Activated CD4-positive, alpha-beta memory T cell treated with anti-CD3 and anti-CD28 coated beads, Interleukin-2, amount 10 ng/mL, durations not matched to agents 7 days and 5 days (primary cell): ENCODE measurements around the gene PDGFA. TPM values are rescaled to one million over a fixed set of nuclear protein-coding genes. Genes with fewer than 3 reads are reported as not detected.

Experiments used
- CTCF ChIA-PET: fragments of 350-600 bp; sonication (Branson Sonifier 250); formaldehyde crosslinking; loops from one replicate; lab custom pipeline; 2021; ENCODE audit warnings: antibody characterized with exemption, inconsistent platforms; lab: Charles Lee
- POLR2A ChIA-PET: fragments of 350-600 bp; sonication (Branson Sonifier 250); formaldehyde crosslinking; loops from one replicate; lab custom pipeline; 2021; ENCODE audit warnings: antibody characterized with exemption; lab: Charles Lee
- DNase-seq: peaks from one replicate; pipeline ENCODE4 v3.0.0-alpha.2; 2020
- H3K27ac Mint-ChIP-seq: one replicate; pipeline ENCODE4 v1.8.0; 2021; ENCODE audit warnings: mild to moderate bottlenecking, mixed read lengths
- H3K27me3 Mint-ChIP-seq: one replicate; pipeline ENCODE4 v1.8.0; 2021; ENCODE audit warnings: mixed read lengths
- H3K36me3 Mint-ChIP-seq: one replicate; pipeline ENCODE4 v1.8.0; 2021; ENCODE audit warnings: low read depth, mixed read lengths
- H3K4me1 Mint-ChIP-seq: one replicate; pipeline ENCODE4 v1.8.0; 2021; ENCODE audit warnings: mixed read lengths
- H3K4me3 Mint-ChIP-seq: one replicate; pipeline ENCODE4 v1.8.0; 2021; ENCODE audit warnings: mild to moderate bottlenecking, mixed read lengths
- H3K9me3 Mint-ChIP-seq: one replicate; pipeline ENCODE4 v1.8.0; 2021; ENCODE audit warnings: mixed read lengths
- total RNA-seq, 2 experiments: library from RNA; stranded (reverse); gene quantifications; one replicate each; pipeline ENCODE4 v1.2.3, GENCODE V29; 2021

PDGFA gene
- under 1 TPM; 0.70 to 0.73 TPM for total RNA-seq

GRCh38 chr7:519484-520390 is at the start of gene PDGFA:
TSS of gene PDGFA (minus strand) at chr7:519846. CDS start at chr7:519001, 845 bp downstream.
- Mint-ChIP-seq H3K27me3 (peaks cover 52% of the 10 kb centered on the region), H3K4me3 (peak within 1 kb of the TSS; percentile 61), H3K27ac (no peak within 1 kb of the TSS), H3K36me3 (no peaks in the 10 kb centered on the region), H3K9me3 (no peaks in the 10 kb centered on the region), H3K4me1 (peaks cover 10% of the 10 kb centered on the region)
- POLR2A ChIA-PET, result interaction anchor here (0.8 kb wide), 1 partner anchor 65 kb away, joined by 3 read pairs; no protein-coding TSS in a partner anchor
- no peak for DNase-seq
- CTCF ChIA-PET, result no interaction called here

- H3K27ac Mint-ChIP-seq, result no peak overlapping the region
These were observed 48.6 kb upstream of the PDGFA start for GRCh38 chr7:568031-568951.

GRCh38 chr7:567305-567883 is 47.7 kb upstream of the PDGFA start:
- no peak overlapping the region for H3K27ac Mint-ChIP-seq
- H3K36me3 Mint-ChIP-seq, result no peaks in the 10 kb centered on the region
- H3K4me1 Mint-ChIP-seq, result no peaks in the 10 kb centered on the region
- H3K9me3 Mint-ChIP-seq, result no peaks in the 10 kb centered on the region
- no peak for DNase-seq
- H3K27me3 Mint-ChIP-seq, result no peaks in the 10 kb centered on the region
- CTCF ChIA-PET, result no interaction called here
- H3K4me3 Mint-ChIP-seq, result no peak overlapping the region
- POLR2A ChIA-PET, result no interaction called here

More at GRCh38 chr7:568031-568951, 48.6 kb upstream of the PDGFA start:
- ChIA-PET CTCF (no interaction called here), POLR2A (no interaction called here)
- no peaks in the 10 kb centered on the region for H3K27me3 Mint-ChIP-seq
- no peak for DNase-seq
- no peaks in the 10 kb centered on the region for H3K36me3 Mint-ChIP-seq
- H3K9me3 Mint-ChIP-seq, result no peaks in the 10 kb centered on the region
- H3K4me1 Mint-ChIP-seq, result no peaks in the 10 kb centered on the region
- no peak overlapping the region for H3K4me3 Mint-ChIP-seq

GRCh38 chr7:566100-566499 is 46.5 kb upstream of the PDGFA start:
- no peaks in the 10 kb centered on the region for H3K4me1 Mint-ChIP-seq

GRCh38 chr7:564176-564865 is 44.7 kb upstream of the PDGFA start:
- ChIA-PET CTCF (no interaction called here), POLR2A (no interaction called here)
- H3K4me3 Mint-ChIP-seq, result no peak overlapping the region
- DNase-seq, result no peak
- no peak overlapping the region for H3K27ac Mint-ChIP-seq
- no peaks in the 10 kb centered on the region for H3K36me3 Mint-ChIP-seq
- no peaks in the 10 kb centered on the region for H3K4me1 Mint-ChIP-seq
- no peaks in the 10 kb centered on the region for H3K27me3 Mint-ChIP-seq
- H3K9me3 Mint-ChIP-seq, result no peaks in the 10 kb centered on the region

More at GRCh38 chr7:566100-566499, 46.5 kb upstream of the PDGFA start:
- DNase-seq, result no peak
- POLR2A ChIA-PET, result no interaction called here
- H3K4me3 Mint-ChIP-seq, result no peak overlapping the region
- CTCF ChIA-PET, result no interaction called here
- no peaks in the 10 kb centered on the region for H3K36me3 Mint-ChIP-seq
- H3K9me3 Mint-ChIP-seq, result no peaks in the 10 kb centered on the region
- H3K27ac Mint-ChIP-seq, result no peak overlapping the region
- H3K27me3 Mint-ChIP-seq, result no peaks in the 10 kb centered on the region

- no peak for DNase-seq
- H3K4me1 Mint-ChIP-seq, result no peaks in the 10 kb centered on the region
- CTCF ChIA-PET, result no interaction called here
These were observed 44.1 kb upstream of the PDGFA start for GRCh38 chr7:563629-564170.

GRCh38 chr7:562789-563628 is 43.4 kb upstream of the PDGFA start:
- H3K4me1 Mint-ChIP-seq, result no peaks in the 10 kb centered on the region
- CTCF ChIA-PET, result no interaction called here
- no peak for DNase-seq

More at GRCh38 chr7:563629-564170, 44.1 kb upstream of the PDGFA start:
- H3K27me3 Mint-ChIP-seq, result no peaks in the 10 kb centered on the region
- H3K4me3 Mint-ChIP-seq, result no peak overlapping the region
- no peak overlapping the region for H3K27ac Mint-ChIP-seq
- H3K9me3 Mint-ChIP-seq, result no peaks in the 10 kb centered on the region
- H3K36me3 Mint-ChIP-seq, result no peaks in the 10 kb centered on the region
- POLR2A ChIA-PET, result no interaction called here

GRCh38 chr7:562374-562675 is 42.7 kb upstream of the PDGFA start:
- no peaks in the 10 kb centered on the region for H3K4me1 Mint-ChIP-seq
- H3K27me3 Mint-ChIP-seq, result no peaks in the 10 kb centered on the region
- no peak overlapping the region for H3K27ac Mint-ChIP-seq
- no peak for DNase-seq
- no peaks in the 10 kb centered on the region for H3K36me3 Mint-ChIP-seq
- no peaks in the 10 kb centered on the region for H3K9me3 Mint-ChIP-seq
- no peak overlapping the region for H3K4me3 Mint-ChIP-seq
- ChIA-PET POLR2A (no interaction called here), CTCF (no interaction called here)

More at GRCh38 chr7:562789-563628, 43.4 kb upstream of the PDGFA start:
- H3K9me3 Mint-ChIP-seq, result no peaks in the 10 kb centered on the region
- H3K4me3 Mint-ChIP-seq, result no peak overlapping the region
- POLR2A ChIA-PET, result no interaction called here
- no peaks in the 10 kb centered on the region for H3K36me3 Mint-ChIP-seq
- H3K27ac Mint-ChIP-seq, result no peak overlapping the region
- H3K27me3 Mint-ChIP-seq, result no peaks in the 10 kb centered on the region

- ChIA-PET CTCF (no interaction called here), POLR2A (no interaction called here)
- Mint-ChIP-seq H3K27ac (no peak overlapping the region), H3K4me3 (no peak overlapping the region), H3K27me3 (no peaks in the 10 kb centered on the region), H3K4me1 (no peaks in the 10 kb centered on the region), H3K9me3 (no peaks in the 10 kb centered on the region), H3K36me3 (no peaks in the 10 kb centered on the region)
- no peak for DNase-seq
These were observed 42.2 kb upstream of the PDGFA start for GRCh38 chr7:561631-562373.

- POLR2A ChIA-PET, result no interaction called here
- Mint-ChIP-seq H3K9me3 (no peaks in the 10 kb centered on the region), H3K36me3 (no peaks in the 10 kb centered on the region), H3K4me1 (no peaks in the 10 kb centered on the region), H3K27ac (no peak overlapping the region), H3K4me3 (no peak overlapping the region), H3K27me3 (no peaks in the 10 kb centered on the region)
- CTCF ChIA-PET, result no interaction called here
- no peak for DNase-seq
These were observed 41.5 kb upstream of the PDGFA start for GRCh38 chr7:560966-561630.

- ChIA-PET POLR2A (no interaction called here), CTCF (no interaction called here)
- Mint-ChIP-seq H3K27ac (no peak overlapping the region), H3K27me3 (no peaks in the 10 kb centered on the region), H3K9me3 (no peaks in the 10 kb centered on the region), H3K4me1 (no peaks in the 10 kb centered on the region), H3K36me3 (no peaks in the 10 kb centered on the region), H3K4me3 (no peak overlapping the region)
- DNase-seq, result no peak
These were observed 39.7 kb upstream of the PDGFA start for GRCh38 chr7:559396-559705.
